HG03571 (cell line): Measurements from ENCODE around the gene MPZL1.

Source experiments
- ATAC-seq: cut with Tn5 transposase; IDR thresholded peaks from one replicate; pipeline ENCODE4 v1.9.1; 2021; ENCODE audit not compliant: unreplicated experiment

The MPZL1 gene

DNA sequence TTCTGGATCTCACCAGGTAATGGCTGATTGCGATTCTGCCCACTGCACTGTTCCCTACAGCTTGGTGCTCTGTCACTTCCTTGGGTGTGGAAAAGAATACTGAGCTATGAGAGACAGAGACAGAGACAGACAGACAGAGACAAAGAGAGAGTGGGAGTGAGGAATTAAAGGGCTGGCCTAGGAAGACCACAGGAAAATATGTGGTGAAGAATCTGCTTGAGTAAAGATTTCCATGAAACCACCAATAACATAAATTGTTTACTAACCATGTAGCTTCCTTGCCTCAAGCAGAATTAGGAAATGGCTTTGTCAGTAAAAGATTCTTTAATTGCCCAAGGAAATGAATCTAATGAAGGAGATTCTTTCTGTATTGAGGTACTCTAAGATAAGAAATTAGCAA is 54.4 kb downstream of the MPZL1 start:
- no peak for ATAC-seq

DNA sequence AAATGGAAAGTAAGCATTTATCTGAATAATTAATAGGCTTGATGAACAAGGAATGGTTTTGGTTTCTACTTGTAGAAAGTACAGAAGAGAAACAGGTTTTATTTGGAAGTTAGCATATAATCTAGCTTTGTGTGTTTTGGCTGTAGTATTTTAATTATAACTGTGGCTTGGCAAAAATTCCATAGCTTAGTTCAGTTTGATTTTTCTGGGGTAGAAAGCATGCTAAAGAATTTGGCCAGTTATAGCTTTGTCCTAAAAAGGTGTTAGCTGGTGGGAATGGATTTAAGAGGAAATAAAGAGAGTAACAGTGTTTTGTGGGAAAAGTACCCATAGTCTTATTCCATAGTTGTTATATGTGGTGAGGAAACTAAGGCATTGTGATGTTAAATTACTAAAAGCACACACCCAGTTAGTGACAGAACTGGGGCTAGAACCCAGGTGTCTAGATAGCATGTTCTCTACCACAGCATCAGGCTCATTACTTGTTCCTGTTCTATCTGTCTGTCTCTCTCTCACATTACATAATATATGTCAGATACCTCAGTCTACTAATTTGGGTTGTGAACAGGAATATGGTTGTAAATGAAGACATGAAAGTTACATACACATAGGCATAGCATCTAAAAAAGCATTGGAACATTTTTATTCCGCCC is 55.0 kb downstream of the MPZL1 start:
- ATAC-seq: no peak

DNA sequence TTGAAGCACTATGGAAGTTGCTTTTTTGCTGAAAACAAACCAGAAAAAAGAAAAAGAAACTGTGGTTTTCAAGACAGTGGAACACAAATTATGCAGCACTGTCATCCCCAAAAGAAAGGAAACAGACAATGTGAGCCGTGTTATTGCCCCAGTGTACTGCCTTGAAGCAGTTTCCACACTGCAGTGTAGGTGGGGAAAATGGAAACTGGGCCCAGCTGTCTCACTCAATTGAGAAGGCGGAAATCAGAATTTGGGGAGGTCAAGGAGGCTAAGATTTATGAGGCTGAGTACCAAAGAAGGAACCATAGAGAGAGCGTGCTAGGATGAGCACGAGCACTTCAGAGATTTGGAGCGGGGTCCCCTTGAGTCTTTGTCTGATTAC is 55.5 kb downstream of the MPZL1 start:
- no peak for ATAC-seq

DNA sequence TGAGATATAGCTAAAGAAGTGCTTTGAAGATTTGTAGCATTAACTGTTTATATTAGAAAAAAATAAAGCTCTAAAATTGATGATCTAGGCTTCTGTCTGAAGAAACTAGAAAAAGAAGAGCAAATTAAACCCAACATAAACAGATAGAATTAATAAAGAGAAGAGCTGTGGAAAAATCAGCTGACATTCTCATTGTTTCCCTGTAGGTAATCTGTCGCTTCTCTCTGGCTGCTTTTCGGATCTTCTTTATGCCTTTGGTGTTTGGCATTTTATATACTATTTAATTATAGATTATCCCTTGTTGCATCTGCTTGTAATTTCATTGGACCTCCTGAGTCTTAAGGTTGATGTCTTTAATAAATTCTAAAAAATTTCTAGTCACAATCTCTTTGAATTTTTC is 59.8 kb downstream of the MPZL1 start:
- ATAC-seq: no peak

DNA sequence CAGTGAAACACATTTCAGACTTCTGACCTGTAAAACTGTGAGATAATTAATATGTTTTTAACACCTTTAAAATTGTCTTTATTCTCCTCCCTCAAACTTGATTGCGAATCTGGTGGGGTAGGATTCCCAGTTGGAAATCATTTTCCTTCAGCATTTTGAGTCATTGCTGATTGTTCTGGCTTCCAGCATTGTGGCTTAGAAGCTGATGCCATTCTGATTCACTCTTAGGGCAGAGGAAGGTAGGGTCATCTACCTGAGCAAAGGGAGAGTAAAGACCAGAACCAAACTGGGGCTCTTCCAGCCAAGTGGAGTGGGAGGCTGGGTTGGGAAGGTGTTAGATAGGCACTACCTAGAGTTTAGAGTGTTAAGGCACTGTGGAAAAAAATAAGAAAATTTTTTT is 61.2 kb downstream of the MPZL1 start:
- no peak for ATAC-seq

DNA sequence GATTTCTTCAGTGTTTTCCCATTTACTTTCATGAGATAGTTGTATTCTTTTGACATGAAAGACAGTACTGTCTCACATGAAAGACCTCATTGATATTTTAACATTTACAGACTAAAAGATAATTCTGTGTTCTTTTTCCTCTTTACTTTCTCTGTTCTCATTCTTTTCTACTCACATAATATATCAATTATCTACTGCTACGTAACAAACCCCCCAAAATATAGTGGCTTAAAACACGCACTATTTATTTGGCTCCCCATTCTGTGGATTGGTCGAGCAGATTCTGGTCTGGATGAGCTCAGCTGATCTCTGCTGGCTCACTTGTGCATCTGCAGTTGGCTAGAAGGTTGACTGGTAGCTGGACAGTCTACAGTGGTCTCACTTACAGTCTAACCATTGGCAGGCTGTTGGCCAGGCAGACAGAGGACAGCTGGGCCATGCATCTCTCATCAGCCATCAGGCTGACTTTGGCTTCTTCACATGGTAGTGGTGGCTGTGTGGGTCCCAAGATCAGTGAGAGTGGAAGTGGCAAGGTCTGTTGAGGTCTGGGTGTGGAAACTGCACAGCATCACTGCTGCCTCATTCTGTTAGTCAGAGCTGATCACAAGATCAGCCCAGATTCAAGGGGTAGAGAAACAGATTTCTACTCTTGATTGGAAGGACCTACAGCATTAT is 63.2 kb downstream of the MPZL1 start:
- no peak for ATAC-seq

DNA sequence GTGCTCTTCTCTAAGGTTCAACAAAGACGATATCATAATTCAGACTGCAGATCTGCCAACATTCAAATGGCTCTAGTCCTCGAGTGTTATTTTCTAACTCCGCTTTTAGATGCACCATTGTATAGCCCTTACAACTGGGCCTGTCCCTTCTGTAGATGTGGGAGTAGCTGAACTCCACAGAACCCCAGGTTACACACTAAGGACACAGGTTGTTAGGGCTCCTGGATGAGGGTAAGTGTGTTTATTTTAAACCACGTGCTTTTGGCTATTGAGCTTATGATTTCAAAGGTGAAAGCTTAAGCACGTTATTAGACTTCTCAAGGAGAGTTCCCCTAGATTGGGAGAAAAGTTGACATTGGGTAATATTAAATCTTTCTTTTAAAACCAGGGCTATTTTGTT is 64.7 kb downstream of the MPZL1 start:
- ATAC-seq: no peak

DNA sequence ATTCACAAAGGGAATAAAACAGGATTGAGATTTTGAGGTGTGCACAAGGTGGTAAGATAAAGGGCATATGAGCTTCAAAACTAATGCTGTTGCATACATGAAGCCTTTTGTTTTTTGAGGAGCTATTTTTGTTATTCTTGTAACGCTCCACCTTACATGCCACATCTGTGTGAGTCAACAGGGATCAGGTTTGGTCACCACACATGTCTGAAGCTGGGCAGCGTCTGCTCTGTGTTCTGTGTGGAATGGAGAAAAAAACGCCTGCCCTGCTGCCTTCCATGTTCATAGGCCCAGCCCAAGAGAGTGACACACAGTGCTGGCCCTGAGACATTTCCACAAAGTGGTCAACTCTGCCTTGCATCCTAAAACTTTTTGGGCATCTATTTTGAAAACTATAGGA is 67.7 kb downstream of the MPZL1 start:
- ATAC-seq: no peak

DNA sequence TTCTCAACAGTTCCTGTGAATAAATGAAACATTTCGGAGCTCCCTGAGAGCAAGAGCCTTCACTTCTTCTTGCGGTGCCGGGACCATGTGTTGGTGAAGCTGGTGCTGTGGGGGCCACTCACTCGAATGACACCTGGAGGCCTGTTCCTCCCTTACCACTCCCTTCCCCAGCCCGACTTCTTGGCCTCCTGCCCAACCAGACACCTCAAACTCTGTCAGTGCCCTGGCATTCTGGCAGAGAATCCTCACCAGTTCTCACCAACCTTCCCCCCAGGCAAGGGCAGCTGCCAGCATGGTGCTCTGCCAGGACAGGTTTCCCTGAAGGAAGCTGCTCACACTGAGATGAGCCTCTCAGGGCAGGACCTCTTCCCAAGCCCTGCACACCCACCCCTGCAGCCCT is 68.3 kb downstream of the MPZL1 start:
- no peak for ATAC-seq

DNA sequence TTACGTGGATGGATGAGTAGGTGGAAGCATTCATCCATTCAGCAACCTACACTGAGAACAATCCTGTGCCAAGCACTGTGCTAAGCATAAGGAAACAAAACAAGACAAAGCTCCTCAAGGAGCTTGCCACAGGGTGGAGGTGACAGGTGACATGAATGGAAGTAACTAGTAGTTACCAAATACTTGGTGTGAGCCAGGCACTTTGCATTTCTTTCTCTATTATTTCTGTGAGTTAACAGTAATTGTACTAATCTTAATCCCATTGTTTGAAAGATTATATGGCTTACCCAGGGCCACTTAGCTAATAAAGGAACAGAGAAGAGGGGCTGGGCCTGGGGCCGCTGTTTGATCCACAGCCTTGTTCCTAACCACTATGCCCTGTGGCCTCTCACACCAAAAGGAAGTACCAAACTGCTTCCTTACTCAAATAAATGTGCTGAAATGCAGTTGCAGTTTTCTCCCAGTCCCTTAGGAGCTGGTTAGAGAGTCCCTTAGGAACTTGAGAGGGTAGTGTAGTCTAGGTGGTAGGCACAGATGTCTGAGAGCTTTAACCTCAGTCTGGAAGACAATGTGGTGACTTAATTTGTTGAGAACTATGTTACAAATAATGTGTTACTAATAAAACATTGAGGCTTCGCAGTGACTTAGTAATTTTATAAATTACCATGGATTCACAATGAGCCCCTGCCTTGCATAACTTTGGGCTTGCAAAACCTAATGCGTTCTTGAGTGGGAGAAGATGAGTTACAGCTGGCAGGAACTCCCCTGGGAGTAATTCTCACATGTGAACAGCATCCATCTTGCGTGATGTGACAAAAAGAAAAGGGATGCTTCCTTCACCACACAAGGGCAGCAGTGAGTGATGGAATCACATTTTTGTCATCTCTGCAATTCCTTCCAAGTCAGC is 69.8 kb downstream of the MPZL1 start:
- ATAC-seq: no peak

DNA sequence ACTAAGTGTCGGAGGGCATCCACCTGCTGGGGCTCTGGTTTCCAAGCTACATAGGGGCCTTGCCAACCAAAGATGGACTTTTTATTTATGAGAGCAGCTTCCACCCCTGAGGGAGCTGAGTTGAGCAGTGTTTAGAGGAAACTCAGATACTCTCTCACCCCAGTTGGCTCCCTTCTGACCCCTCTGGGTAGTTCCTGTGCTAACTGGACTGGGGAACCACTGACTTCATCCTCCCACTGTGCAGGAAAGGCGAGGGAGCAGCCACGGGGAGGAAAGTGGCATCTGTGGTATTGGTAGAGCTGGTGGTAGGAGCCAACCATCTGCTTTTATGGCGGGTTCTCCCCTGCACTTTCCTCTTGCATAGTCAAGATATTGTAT is 70.4 kb downstream of the MPZL1 start:
- ATAC-seq: no peak

DNA sequence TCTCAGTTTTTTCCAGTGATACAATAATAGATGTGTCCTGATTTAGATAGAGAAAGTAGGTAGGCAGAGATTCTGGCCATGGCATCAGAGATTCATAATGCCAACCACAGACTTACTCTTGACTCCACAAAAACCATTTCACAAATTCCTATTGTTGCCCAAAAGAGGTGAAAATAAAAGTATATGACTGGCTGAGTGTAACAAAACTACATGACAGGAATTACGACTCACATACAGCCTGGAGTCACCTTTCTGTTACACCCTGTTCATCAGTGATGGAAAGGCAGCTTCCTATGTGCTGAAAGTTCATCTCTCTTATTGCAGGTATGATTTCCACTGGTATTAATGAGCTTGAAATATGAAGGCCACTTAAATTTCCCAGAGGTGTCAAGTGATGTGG is 72.3 kb downstream of the MPZL1 start:
- no peak for ATAC-seq

DNA sequence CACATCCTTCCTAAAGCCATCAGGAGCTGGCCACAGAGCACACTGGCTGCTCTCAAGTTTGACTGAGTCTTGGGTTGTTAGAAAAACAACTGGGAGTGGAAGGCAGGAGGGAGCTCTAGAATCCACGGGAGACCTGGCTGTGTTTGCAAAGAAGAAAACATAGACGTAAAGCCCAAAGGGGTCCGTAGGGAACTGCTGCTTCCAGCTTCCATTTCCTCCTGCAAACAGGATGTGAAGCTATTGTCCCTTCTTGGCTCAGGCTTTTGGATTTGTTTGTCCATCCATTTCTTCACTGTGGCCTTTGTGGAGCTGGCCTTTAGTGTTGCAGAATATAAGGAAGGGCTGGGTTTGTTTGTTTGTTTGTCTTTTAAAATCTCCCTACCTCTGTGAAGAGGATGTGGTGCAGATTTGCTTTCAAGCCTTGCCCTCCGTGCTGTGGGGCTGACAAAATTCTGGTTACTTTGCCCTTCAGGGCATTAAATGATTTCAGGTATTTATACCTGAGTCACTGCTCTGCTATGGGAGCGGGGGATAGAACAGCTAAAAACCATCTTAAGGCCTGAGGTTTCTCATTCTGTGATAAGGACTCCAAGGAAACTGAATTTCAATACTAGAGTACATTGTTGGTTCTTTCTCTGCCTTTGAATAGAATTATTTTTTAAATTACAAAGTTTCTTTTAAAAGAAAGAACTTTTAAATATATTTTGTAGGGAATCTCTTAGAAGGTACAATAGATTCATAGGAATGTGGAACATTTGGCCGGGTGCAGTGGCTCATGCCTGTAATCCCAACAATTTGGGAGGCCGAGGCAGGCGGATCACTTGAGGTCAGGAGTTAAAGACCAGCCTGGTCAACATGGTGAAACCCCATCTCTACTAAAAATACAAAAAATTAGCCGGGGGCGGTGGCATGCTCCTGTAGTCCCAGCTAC is 74.3 kb downstream of the MPZL1 start:
- no peak for ATAC-seq

DNA sequence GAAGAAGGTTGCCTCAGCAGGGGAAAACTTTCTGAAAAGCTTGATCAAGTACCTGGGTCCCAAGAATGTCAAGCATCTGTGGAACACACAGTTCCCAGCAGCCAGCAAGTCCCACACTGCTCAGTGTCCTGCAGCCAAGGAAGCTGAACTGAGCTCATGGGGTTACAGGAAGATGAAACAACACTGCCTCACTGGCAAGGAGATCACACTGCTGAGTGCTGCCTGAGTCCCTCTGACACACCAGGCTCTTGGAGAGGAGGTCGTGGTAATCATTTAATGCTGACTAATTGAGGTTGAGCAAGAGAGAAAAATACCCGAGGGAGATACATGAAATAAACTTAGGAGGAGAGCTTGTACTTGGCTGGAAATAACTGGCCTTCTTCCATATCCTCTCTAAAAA is 75.2 kb downstream of the MPZL1 start:
- no peak for ATAC-seq

DNA sequence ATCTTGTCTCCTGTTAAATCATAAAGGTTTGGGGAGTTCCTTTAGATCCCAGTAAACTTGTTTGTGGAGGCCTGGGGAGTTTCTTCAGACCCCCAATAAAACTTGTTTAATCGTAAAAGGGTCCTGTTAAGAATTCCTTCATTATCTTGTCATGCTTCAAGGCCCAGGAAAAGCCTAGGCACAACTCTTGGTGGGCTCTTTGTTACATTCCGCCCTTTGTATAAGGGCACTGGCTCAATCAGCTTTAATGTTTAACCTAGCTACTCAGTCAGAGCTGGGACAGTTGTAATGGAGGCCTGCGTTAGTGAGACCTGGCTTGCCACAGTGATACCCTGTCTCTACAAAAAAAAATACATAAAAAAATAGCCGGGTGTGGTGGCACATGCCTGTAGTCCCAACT is 77.2 kb downstream of the MPZL1 start:
- no peak for ATAC-seq

DNA sequence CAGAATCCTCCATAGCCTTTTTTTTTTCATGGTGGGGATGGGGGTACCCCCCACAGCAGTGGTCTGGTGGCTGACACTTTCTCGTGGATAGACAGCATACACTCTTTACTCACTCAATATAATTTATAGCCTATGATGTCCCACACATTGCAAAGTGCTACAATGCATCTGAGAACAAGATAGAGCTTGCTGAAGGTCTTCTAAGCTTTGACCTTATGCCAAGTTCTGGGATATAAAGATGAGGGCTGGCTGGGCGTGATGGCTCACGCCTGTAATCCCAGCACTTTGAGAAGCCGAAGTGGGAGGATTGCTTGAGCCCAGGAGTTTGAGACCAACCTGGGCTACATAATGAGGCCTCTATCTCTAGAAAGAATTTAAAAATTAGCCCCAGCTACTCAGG is 78.0 kb downstream of the MPZL1 start:
- ATAC-seq: no peak

DNA sequence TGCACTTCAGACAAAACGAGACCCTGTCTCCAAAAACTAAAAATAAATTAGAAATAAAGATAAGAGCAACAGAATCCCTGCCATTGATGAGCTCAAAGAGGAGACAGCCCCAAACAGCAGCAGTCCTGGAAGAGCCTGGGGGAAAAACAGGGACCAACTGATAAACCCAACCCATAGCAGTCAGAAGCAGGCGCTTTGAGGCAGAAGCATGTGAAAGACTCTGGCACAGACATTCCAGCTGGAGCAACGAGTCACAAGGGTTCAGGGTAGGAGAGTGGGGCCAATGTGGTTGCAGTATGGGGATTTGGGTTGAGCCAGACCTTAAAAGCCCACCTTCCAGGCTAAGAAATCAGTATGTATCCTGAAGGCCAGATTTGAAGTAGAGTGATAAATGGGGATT is 78.5 kb downstream of the MPZL1 start:
- ATAC-seq: no peak

DNA sequence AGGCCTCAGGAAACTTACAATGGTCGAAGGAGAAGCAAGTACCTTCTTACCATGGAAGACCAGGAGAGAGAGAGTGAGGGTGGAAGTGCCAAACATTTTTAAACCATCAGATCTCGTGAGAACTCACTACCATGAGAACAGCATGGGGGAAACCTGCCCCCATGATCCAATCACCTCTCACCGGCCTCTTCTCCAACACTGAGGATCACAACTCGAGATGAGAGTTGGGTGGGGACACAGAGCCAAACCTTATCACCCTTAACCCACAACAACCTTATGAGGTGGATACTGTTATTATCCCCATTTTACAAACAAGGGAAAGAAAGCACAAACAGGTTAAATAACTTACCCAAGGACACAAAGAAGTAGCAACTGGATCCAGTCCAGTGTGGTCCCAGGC is 80.5 kb downstream of the MPZL1 start:
- no peak for ATAC-seq

DNA sequence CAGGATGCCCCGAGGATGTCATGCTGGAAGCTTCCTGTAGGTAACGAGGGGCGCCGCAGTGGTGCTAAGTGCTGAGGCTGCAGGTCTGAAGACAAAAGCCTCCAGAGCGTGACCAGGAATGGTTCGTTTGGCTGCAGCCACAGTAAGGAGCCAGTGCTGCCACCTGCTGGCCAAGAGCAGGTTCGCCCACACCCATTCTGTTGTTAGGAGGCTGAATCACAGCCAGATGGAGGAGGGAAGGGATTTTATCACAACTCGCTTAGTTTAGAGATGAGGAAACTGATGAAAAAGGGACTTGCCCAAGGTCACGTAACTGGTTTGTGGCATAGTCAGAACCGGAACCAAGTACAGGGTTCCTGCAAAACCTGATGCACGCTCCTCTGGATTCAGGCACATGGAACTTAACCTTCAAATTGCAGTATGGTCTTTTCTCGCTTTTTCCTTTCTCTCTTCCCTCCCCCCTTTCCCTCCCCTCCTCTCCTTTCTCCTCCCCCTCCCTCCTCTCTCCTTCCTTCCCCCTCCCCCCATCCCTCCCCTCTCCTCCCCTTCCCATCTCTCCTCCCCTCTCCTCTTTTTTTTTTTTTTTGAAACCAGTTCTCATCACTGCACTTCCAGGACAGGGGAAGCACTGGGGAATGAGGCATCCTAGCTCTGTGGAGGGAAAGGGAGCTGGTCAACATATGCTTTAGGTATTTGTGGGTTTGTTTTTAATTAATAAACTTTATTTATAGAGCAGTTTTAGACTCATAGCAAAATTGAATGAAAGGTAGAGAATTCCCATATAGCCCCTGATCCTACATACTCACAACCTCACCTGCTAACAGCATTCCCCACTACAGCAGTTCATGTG is 81.8 kb downstream of the MPZL1 start:
- ATAC-seq: peak; percentile 84

DNA sequence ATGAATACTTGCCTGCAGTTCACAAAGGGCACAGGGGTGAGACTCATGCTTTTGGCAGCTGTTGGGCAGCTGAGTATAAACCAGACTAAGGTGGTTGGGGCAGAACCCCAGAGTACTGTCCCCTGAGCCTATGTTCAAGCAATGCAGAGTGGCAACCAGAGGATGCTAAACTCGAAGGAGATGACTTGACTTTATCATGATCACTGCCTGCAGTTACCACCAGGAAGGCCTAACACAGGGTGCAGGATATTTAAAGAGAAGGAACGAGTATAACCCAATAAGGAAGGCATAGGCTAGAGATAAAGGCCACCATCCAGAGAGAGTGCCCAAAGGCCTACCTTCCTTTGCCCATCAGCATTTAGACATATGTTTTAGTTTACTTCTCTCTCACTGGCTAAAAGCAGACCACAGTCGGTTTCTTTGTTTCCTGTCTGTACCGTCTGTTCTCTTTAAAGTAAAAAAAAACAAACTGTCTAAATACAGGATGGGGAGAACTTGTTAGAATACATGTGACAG is 83.3 kb downstream of the MPZL1 start:
- peak; percentile 46 for ATAC-seq
